C4-2B (cell line): Measurements from ENCODE around the gene STK17A.

ENCODE experiments used
- CTCF ChIP-seq: fragments of 450-650 bp; conservative IDR thresholded peaks from 2 replicates; pipeline ENCODE4 v1.5.1; 2017; ENCODE audit warnings: mild to moderate bottlenecking
- ZFX ChIP-seq: fragments of 450-650 bp; IDR thresholded peaks from 2 replicates; pipeline ENCODE4 v1.6.1; 2017

DNA sequence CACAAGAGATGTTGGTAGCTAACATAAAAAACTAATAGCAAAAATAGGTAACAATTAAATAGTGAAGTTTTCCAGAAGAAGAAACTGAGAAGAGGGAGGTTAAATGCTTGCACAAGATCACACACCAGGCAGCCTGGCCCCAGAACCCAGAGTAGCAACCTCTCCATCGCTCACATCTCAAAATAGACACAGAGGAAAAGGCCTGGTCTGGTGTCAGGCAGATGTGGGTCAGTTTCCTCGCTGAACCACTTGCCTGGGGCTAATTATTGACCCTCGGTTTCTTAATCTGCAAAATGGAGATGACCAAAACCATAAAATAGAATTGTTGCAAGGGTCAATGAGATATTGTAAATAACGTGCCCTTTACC lies 44.5 kb upstream of the STK17A start:
- no peak for TF ChIP-seq CTCF
- no peak for TF ChIP-seq ZFX
